HepG2 (cell line): ENCODE results near the gene RGS19. TPM values are rescaled to one million over a fixed set of nuclear protein-coding genes. Genes with fewer than 3 reads are reported as not detected.

Source experiments
- E2F1 ChIP-seq: sonication (generic); formaldehyde crosslinking; IDR thresholded peaks from 2 replicates; pipeline ENCODE4 v1.5.0; 2020; ENCODE audit warnings: missing genetic modification reagents
- FOXJ3 ChIP-seq: sonication (generic); formaldehyde crosslinking; IDR thresholded peaks from 2 replicates; pipeline ENCODE4 v1.4.0; 2020; ENCODE audit warnings: missing genetic modification reagents, mild to moderate bottlenecking, borderline replicate concordance
- HNRNPH1 ChIP-seq: fragments of 200-400 bp; formaldehyde crosslinking; optimal IDR thresholded peaks from 2 replicates; pipeline ENCODE3; 2017; ENCODE audit warnings: mild to moderate bottlenecking, low read depth, low read length
- JARID2 ChIP-seq: sonication (generic); formaldehyde crosslinking; IDR thresholded peaks from 2 replicates; pipeline ENCODE4 v1.8.1; 2023; ENCODE audit warnings: missing genetic modification reagents, inconsistent platforms; ENCODE audit not compliant: insufficient replicate concordance
- KDM3A ChIP-seq: IDR thresholded peaks from 2 replicates; pipeline ENCODE4 v1.6.1; 2018; ENCODE audit warnings: low read depth, missing compliant biosample characterization
- MAFG ChIP-seq: sonication (generic); formaldehyde crosslinking; IDR thresholded peaks from 2 replicates; pipeline ENCODE4 v1.5.1; 2020; ENCODE audit warnings: mild to moderate bottlenecking, missing genetic modification reagents
- MXI1 ChIP-seq: IDR thresholded peaks from 3 replicates; pipeline ENCODE4 v1.6.1; 2012; ENCODE audit warnings: low read depth, low read length, inconsistent platforms, borderline replicate concordance
- NFKB2 ChIP-seq: sonication (generic); formaldehyde crosslinking; IDR thresholded peaks from 2 replicates; pipeline ENCODE4 v1.4.0; 2020; ENCODE audit warnings: missing genetic modification reagents, borderline replicate concordance
- NRL ChIP-seq: sonication (generic); formaldehyde crosslinking; IDR thresholded peaks from 2 replicates; pipeline ENCODE4 v1.5.0; 2020; ENCODE audit warnings: missing genetic modification reagents, mild to moderate bottlenecking, moderate library complexity, borderline replicate concordance
- SPEN ChIP-seq: sonication (generic); formaldehyde crosslinking; IDR thresholded peaks from 2 replicates; pipeline ENCODE4 v1.5.1; 2020; ENCODE audit warnings: low read depth, mild to moderate bottlenecking, missing genetic modification reagents
- SRSF4 ChIP-seq: fragments of 200-400 bp; formaldehyde crosslinking; IDR thresholded peaks from one replicate; pipeline ENCODE4 v1.6.1; 2018; ENCODE audit warnings: mild to moderate bottlenecking, low read depth, low read length, moderate library complexity; ENCODE audit not compliant: poor library complexity, severe bottlenecking
- STAT5B ChIP-seq: sonication (generic); formaldehyde crosslinking; IDR thresholded peaks from 2 replicates; pipeline ENCODE4 v1.4.0; 2020; ENCODE audit warnings: missing genetic modification reagents
- THAP9 ChIP-seq: sonication (generic); formaldehyde crosslinking; IDR thresholded peaks from 2 replicates; pipeline ENCODE4; 2020; ENCODE audit warnings: missing genetic modification reagents, mild to moderate bottlenecking, borderline replicate concordance
- ZFP90 ChIP-seq: sonication (generic); formaldehyde crosslinking; IDR thresholded peaks from 2 replicates; pipeline ENCODE4 v1.8.0; 2022; ENCODE audit warnings: missing genetic modification reagents, mild to moderate bottlenecking, inconsistent platforms, borderline replicate concordance
- ZNF20 ChIP-seq: sonication (generic); formaldehyde crosslinking; IDR thresholded peaks from 2 replicates; pipeline ENCODE4 v1.4.0; 2020; ENCODE audit warnings: mild to moderate bottlenecking, moderate library complexity, missing genetic modification reagents
- ZNF460 ChIP-seq: sonication (generic); formaldehyde crosslinking; IDR thresholded peaks from 2 replicates; pipeline ENCODE4 v1.5.1; 2020; ENCODE audit warnings: missing genetic modification reagents, mild to moderate bottlenecking, borderline replicate concordance
- ZNF513 ChIP-seq: sonication (generic); formaldehyde crosslinking; conservative IDR thresholded peaks from 2 replicates; pipeline ENCODE4 v1.5.0; 2020; ENCODE audit warnings: missing genetic modification reagents
- ZNF724P ChIP-seq: sonication (generic); formaldehyde crosslinking; IDR thresholded peaks from 2 replicates; pipeline ENCODE4 v1.8.0; 2022; ENCODE audit warnings: missing genetic modification reagents, borderline replicate concordance
- ZNF883 ChIP-seq: sonication (generic); formaldehyde crosslinking; IDR thresholded peaks from 2 replicates; pipeline ENCODE4 v1.5.1; 2020; ENCODE audit warnings: mild to moderate bottlenecking, missing genetic modification reagents; ENCODE audit errors: not compliant biosample characterization
- polyA plus RNA-seq, 8 experiments: library from polyadenylated mRNA; depleted of rRNA in 3 of 8; stranded (reverse) in 7 of 8; unstranded in 1 of 8; fragments of >200 nt; fragmentation: Illumina TruSeq in 4 of 8; extraction: Trizol in 4 of 8; gene quantifications; 2 replicates each; pipeline versions ENCODE4 v1.2.1 to v1.2.3, GENCODE V29; 2011 to 2016; ENCODE audit warnings: low read depth in 4 of 8, missing spikeins in 1 of 8, mixed read lengths in 1 of 8; ENCODE audit not compliant: insufficient read depth in 1 of 8
- total RNA-seq, 5 experiments: library from RNA; depleted of rRNA; stranded (reverse); fragments of >200 nt; fragmentation: Illumina TruSeq; extraction: Trizol; gene quantifications; 2 replicates each; pipeline ENCODE4 v1.2.3, GENCODE V29; 2016; ENCODE audit warnings: low read depth in 1 of 5
- TF ChIP-seq, protein P1 (sequence below): sonication (generic); formaldehyde crosslinking; IDR thresholded peaks from 2 replicates; pipeline ENCODE4 v1.5.0; 2020; ENCODE audit warnings: mild to moderate bottlenecking, missing genetic modification reagents, borderline replicate concordance

The RGS19 gene
- total and polyA plus RNA-seq, 2 of the 13 experiments (the other 11 are each of a cell fraction or from before 2014, with no cell fraction given) = 10.7 to 11.9 TPM

DNA sequence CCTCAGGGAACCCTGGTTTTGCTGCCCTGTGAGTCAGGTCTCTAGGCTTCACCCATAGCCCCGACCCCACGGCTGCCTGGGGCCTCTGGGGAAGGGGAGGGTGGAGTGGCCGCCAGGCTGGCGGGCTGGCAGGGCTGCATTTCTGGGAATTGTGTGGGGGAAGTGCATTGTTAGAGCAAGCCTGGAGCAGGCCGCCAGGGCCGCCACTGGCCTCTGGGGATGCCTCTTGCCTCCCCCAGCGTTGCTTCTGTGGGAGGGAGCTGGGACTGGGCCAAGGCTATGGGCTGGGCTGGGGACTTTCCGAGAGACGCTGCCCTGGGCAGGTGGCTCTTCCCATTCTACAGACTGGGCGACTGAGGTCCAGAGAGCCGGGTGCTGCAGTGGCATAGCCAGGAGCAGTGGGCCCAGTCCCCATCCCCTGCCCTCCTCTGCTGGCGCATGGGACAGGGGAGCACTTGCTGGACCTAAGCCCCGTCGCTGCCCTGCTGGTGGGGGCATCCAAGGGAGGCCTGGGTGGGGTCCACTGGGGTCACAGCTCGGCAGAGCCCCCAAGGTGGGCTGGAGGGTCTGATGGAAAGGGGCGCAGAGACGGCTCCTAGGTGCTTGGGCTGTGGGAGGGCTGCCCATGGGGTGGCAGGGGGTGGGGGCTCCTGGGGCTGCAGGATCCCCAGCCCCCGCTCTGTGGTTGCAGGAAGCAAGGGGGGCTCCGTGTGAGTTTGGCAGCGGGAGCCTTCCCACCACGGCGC lies 23.3 kb downstream of the RGS19 start (continued):
- no peak for TF ChIP-seq ZNF513 (CRISPR knock-in tag)
- no peak for TF ChIP-seq NRL (CRISPR knock-in tag)
- no peak for TF ChIP-seq HNRNPH1
- TF ChIP-seq, protein P1, sequence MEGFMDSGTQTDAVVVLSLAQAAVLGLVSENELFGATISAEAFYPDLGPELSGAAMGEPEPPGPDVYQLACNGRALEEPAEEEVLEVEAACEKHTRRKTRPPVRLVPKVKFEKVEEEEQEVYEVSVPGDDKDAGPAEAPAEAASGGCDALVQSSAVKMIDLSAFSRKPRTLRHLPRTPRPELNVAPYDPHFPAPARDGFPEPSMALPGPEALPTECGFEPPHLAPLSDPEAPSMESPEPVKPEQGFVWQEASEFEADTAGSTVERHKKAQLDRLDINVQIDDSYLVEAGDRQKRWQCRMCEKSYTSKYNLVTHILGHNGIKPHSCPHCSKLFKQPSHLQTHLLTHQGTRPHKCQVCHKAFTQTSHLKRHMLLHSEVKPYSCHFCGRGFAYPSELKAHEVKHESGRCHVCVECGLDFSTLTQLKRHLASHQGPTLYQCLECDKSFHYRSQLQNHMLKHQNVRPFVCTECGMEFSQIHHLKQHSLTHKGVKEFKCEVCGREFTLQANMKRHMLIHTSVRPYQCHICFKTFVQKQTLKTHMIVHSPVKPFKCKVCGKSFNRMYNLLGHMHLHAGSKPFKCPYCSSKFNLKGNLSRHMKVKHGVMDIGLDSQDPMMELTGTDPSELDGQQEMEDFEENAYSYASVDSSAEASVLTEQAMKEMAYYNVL = peak; percentile 65; the same call in 1 of the 2 replicates
- peak; percentile 32 for TF ChIP-seq KDM3A (CRISPR knock-in tag)
- no peak for TF ChIP-seq THAP9
- peak; percentile 61; the same call in 1 of the 2 replicates for TF ChIP-seq ZNF724P (CRISPR knock-in tag)
- TF ChIP-seq ZNF460 (CRISPR knock-in tag) = peak; percentile 75; the same call in 1 of the 2 replicates
- TF ChIP-seq FOXJ3 = 0 out of 2 replicates have a peak, but pooled peaks have one; percentile 31
- TF ChIP-seq JARID2 (CRISPR knock-in tag) = peak; percentile 49
- TF ChIP-seq STAT5B = 0 out of 2 replicates have a peak, but pooled peaks have one; percentile 87
- no peak for TF ChIP-seq SRSF4
- TF ChIP-seq MAFG (CRISPR knock-in tag) = no peak
- TF ChIP-seq NFKB2 (CRISPR knock-in tag) = no peak
- TF ChIP-seq MXI1 = no peak
- TF ChIP-seq ZFP90 (CRISPR knock-in tag) = no peak
- no peak for TF ChIP-seq ZNF883
- TF ChIP-seq ZNF20 = no peak
- TF ChIP-seq E2F1 (CRISPR knock-in tag) = 0 out of 2 replicates have a peak, but pooled peaks have one; percentile 19
- TF ChIP-seq SPEN (CRISPR knock-in tag) = no peak
